Pancreas (tissue), 10 donors: Measurements from ENCODE around the gene PF4V1. TPM values are rescaled to one million over a fixed set of nuclear protein-coding genes. Genes with fewer than 3 reads are reported as not detected.

Experiments
- ATAC-seq, 4 donors: fragments of 200-7000 bp; cut with Tn5 transposase; one replicate each; pipeline versions ENCODE4 v1.8.0 to v1.9.1; 2020; ENCODE audit warnings: mild to moderate bottlenecking in 4 of 4, moderate library complexity in 4 of 4
- DNase-seq, 6 donors: peaks; one replicate each; pipeline ENCODE4 v3.0.0-alpha.2; 2020
- FAIRE-seq: peaks from 2 replicates; lab custom pipeline; 2012; peaks lifted over from hg19 to GRCh38; lab: Jason Lieb, UNC
- H3K27ac ChIP-seq, 4 donors: fragments of 200-600 bp; sonication (generic); 1 replicate in 3 of 4; 2 replicates in 1 of 4; pipeline versions ENCODE4 v1.5.0 to v1.8.0; 2020
- H3K27me3 ChIP-seq, 4 donors: fragments of 200-600 bp; one replicate each; pipeline ENCODE4 v1.8.0; 2021
- H3K36me3 ChIP-seq, 3 donors: fragments of 200-600 bp; sonication (generic) in 1 of 3; one replicate each; pipeline versions ENCODE4 v1.5.0 to v1.8.0; 2020 to 2021
- H3K4me1 ChIP-seq, 3 donors: fragments of 200-600 bp; one replicate each; pipeline ENCODE4 v1.8.0; 2021
- H3K4me3 ChIP-seq, 4 donors: fragments of 200-600 bp; sonication (generic) in 2 of 4; one replicate each; pipeline versions ENCODE4 v1.5.0 to v1.8.0; 2020 to 2021
- H3K9me3 ChIP-seq, 4 donors: fragments of 200-600 bp; one replicate each; pipeline ENCODE4 v1.8.0; 2021
- WGBS, 2 donors: extraction: QIAGEN DNeasy Blood & Tissue Kit; methylation state at CpG; one replicate each; pipeline ENCODE4 v1.1.7; 2013; 5-methylcytosine and 5-hydroxymethylcytosine counted together
- intact Hi-C, 3 donors: fragments of 100-400 bp; cut with DNase I; formaldehyde crosslinking; loops; one replicate each; pipeline versions ENCODE4 v1.11.1 to v1.14.2; 2022
- polyA plus RNA-seq, 2 donors: library from polyadenylated mRNA; stranded (reverse); fragments of 200-250 nt; gene quantifications; one replicate each; pipeline ENCODE4 v1.2.3, GENCODE V29; 2013
- total RNA-seq, 6 donors: library from RNA; stranded (reverse); fragmentation: NEBNext Ultra II Directional in 4 of 6; extraction: Animal tissue kit (Norgen Biotek cat#: 25700) in 4 of 6; gene quantifications; one replicate each; pipeline versions ENCODE4 v1.2.1 to v1.2.4, GENCODE V29; 2021 to 2023
- TF ChIP-seq, protein P1 (sequence below), 4 donors: fragments of 200-600 bp; sonication (generic) in 3 of 4; IDR thresholded peaks; one replicate each; pipeline versions ENCODE4 v1.5.0 to v1.8.0; 2021; ENCODE audit warnings: antibody characterized with exemption in 4 of 4
- donor health status: healthy with polysubstance abuse.
- donor health status: DM: no; HTN: no; CAD: no; lungs with moderate emphysema.
- donor health status: DM: no; HTN: no; CAD: no.
- donor health status: control.
- donor health status: control.
- donor health status: Bipolar disorder and iron deficiency.
- donor health status: DM: yes; HTN: yes; CAD: no.
- donor health status: DM: no; HTN: no; CAD: no.
- donor health status: DM: no; HTN: no; CAD: no.
- donor health status: DM: yes; HTN: yes; CAD: no.

The PF4V1 gene
- total and polyA plus RNA-seq, 8 donors = 0.53 TPM; not detected in 7

DNA sequence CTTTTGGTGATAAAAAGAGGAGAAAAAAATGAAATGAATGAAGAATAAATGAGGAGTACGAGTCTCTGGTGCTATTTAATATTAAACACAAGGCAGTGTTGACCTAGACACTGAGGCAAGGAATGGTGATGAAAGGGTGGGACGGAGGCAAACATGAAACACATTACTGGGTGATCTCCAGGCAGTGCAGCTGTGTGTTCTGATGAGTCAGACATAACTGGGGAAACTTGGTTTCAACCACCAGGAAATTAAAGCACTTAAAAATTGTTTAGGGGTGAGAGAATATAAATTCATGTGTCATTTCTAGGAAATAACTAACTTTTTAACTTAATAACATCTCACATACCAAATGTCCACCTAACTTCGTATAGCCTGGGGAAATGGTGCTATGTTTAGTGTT is 36.3 kb upstream of the PF4V1 start:
- H3K36me3 ChIP-seq = no peaks in the 10 kb centered on the region
- FAIRE-seq = no peak
- TF ChIP-seq, protein P1, sequence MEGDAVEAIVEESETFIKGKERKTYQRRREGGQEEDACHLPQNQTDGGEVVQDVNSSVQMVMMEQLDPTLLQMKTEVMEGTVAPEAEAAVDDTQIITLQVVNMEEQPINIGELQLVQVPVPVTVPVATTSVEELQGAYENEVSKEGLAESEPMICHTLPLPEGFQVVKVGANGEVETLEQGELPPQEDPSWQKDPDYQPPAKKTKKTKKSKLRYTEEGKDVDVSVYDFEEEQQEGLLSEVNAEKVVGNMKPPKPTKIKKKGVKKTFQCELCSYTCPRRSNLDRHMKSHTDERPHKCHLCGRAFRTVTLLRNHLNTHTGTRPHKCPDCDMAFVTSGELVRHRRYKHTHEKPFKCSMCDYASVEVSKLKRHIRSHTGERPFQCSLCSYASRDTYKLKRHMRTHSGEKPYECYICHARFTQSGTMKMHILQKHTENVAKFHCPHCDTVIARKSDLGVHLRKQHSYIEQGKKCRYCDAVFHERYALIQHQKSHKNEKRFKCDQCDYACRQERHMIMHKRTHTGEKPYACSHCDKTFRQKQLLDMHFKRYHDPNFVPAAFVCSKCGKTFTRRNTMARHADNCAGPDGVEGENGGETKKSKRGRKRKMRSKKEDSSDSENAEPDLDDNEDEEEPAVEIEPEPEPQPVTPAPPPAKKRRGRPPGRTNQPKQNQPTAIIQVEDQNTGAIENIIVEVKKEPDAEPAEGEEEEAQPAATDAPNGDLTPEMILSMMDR (IDR thresholded peaks at IDR 0.05) = no peak
- H3K4me3 ChIP-seq = no peak overlapping the region
- no peaks in the 10 kb centered on the region for H3K9me3 ChIP-seq
- peak in 3 of 4 donors; percentile 47 to 91 (median 87) for ATAC-seq
- no peaks in the 10 kb centered on the region for H3K27me3 ChIP-seq
- H3K4me1 ChIP-seq = no peaks in the 10 kb centered on the region
- peak overlapping the region in 2 of 4 donors; percentile 37 to 46 for H3K27ac ChIP-seq
- intact Hi-C loops = no loop called here
- WGBS, 2 donors = 53 to 54% methylated on average over 3 of the region's 3 CpGs
- peak in 1 of 6 donors; percentile 24 for DNase-seq

DNA sequence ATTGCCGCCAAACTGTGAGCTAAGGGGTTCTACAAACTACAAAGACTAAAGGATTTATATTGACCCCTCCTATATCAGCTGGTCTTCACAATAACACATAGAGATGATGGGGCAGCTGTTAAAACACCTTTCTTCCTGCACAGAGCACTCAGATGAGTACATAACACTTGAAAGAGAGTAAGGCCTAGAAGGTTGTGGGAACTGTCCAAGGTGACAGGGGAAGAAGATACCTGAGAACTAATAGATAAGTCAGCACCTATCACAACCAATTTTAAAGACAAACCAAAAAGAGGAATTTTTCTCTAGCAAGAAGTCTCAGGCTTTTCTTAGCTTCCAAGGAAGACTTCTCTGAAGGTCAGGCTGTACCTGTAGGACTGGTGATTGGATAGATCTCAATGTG is 35.8 kb upstream of the PF4V1 start:
- Histone ChIP-seq H3K4me1 (no peaks in the 10 kb centered on the region), H3K27me3 (no peaks in the 10 kb centered on the region), H3K27ac (peak overlapping the region in 2 of 4 donors; percentile 37 to 46), H3K9me3 (no peaks in the 10 kb centered on the region), H3K4me3 (no peak overlapping the region), H3K36me3 (no peaks in the 10 kb centered on the region)
- intact Hi-C loops = no loop called here
- DNase-seq = no peak
- no peak for FAIRE-seq
- WGBS, 2 donors = 97% methylated on average over 1 of the region's 1 CpG
- TF ChIP-seq, protein P1 (IDR thresholded peaks at IDR 0.05) = no peak
- peak in 2 of 4 donors; percentile 23 to 28 for ATAC-seq

DNA sequence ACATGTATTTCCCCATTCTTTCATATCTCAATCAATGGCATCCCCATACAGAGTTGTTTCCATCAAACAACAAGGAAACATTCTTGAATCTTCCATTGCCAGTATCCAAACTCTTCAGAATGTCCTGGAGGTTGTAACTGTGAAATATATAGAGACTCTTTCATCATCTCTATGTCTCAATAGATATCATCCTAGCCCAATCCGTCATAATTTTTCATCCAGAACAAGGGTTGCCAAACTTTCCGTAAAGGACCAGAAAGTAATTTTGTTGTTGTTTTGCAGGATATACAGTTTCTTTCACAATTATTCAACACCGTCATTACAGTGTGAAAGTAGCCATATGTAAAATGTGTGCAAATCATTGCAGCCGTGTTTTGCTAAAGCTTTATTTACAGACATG is 31.8 kb upstream of the PF4V1 start:
- TF ChIP-seq, protein P1 (IDR thresholded peaks at IDR 0.05) = no peak
- Histone ChIP-seq H3K4me1 (no peaks in the 10 kb centered on the region), H3K36me3 (no peaks in the 10 kb centered on the region), H3K4me3 (no peak overlapping the region), H3K27ac (no peak overlapping the region), H3K9me3 (no peaks in the 10 kb centered on the region), H3K27me3 (no peaks in the 10 kb centered on the region)
- DNase-seq (no peak), FAIRE-seq (no peak), ATAC-seq (no peak)
- intact Hi-C loops = no loop called here
- 70 to 85% methylated on average over 4 of the region's 4 CpGs for WGBS, 2 donors

DNA sequence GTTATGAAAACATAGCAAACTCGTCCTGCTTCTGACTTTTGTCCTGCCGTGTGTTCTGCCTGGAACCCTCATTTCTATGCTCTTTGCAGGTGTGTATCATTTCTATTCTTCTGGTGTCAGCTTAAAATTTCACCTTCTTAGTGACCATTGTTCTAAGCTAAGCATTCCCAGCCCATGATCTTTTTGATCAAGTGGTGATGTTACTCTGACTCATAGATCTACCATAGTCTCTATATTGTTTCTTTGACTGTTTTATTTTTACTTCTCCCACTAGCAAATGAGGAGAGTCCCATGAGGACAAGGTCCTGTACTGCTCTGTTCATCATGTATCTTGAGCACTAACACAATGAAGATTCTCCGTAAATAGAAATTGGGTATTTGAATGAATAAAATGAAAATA is 30.7 kb upstream of the PF4V1 start:
- no peaks in the 10 kb centered on the region for H3K36me3 ChIP-seq
- TF ChIP-seq, protein P1 (IDR thresholded peaks at IDR 0.05) = no peak
- H3K4me1 ChIP-seq = no peaks in the 10 kb centered on the region
- no peak overlapping the region for H3K27ac ChIP-seq
- no peak for ATAC-seq
- H3K9me3 ChIP-seq = no peaks in the 10 kb centered on the region
- whole genome bisulfite sequencing, 2 donors = 66 to 68% methylated on average over 3 of the region's 3 CpGs
- intact Hi-C loops = no loop called here
- no peak overlapping the region for H3K4me3 ChIP-seq
- no peak for FAIRE-seq
- no peak for DNase-seq
- H3K27me3 ChIP-seq = no peaks in the 10 kb centered on the region

DNA sequence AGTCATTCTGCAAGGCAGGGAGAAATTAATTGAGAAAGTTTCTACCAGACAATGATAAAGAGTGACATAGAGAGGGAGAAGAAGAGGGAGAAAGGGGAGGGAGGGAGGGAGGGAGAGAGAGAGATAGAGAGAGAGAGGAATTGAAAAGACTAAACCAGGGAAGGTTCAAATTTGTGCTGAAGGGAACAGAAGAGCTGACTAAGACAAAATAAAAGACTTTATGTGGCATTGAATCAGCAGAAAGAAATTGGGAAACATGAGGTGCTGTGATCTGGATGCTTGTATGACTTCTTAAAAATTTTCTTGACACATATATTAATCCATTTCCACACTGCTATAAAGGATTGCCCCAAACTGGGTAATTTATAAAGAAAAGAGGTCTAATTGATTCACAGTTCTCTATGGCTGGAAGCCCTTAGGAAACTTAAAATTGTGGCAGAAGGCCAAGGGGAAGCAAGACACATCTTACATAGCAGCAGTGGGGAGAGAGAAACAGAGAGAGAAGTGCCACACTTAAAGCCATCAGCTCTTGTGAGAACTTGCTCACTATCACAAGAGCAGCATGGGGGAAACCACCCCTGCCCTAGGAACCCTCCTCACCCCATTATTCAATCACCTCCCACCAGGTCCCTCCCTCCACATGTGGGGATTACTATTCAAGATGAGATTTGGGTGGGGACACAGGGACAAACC is 30.1 kb upstream of the PF4V1 start:
- Histone ChIP-seq H3K4me1 (no peaks in the 10 kb centered on the region), H3K27me3 (no peaks in the 10 kb centered on the region), H3K27ac (no peak overlapping the region), H3K9me3 (no peaks in the 10 kb centered on the region), H3K4me3 (no peak overlapping the region), H3K36me3 (no peaks in the 10 kb centered on the region)
- FAIRE-seq (no peak), DNase-seq (no peak), ATAC-seq (peak in 2 of 4 donors; percentile 32 to 34)
- intact Hi-C loops = no loop called here
- TF ChIP-seq, protein P1 (IDR thresholded peaks at IDR 0.05) = no peak
